AG04449 (cell line): Measurements from ENCODE around the gene SDK2.

Experiments used
- CTCF ChIA-PET: fragments of 350-600 bp; formaldehyde crosslinking; extraction: SDS; loops from one replicate; lab custom pipeline; 2021; ENCODE audit warnings: antibody characterized with exemption; lab: Yijun Ruan, JAX
- POLR2A ChIA-PET: fragments of 400-600, 350-600 bp; formaldehyde crosslinking; extraction: SDS; loops from one replicate; lab custom pipeline; 2020; ENCODE audit warnings: antibody characterized with exemption, inconsistent platforms; lab: Yijun Ruan, JAX
- DNase-seq: peaks from one replicate; pipeline ENCODE4 v3.0.0-alpha.2; 2010; ENCODE audit warnings: low read depth, low spot score
- H3K4me3 ChIP-seq: 2 replicates; pipeline ENCODE4 v1.5.1; 2011; ENCODE audit warnings: low read depth, mild to moderate bottlenecking, control low read depth, low read length
- TF ChIP-seq, protein P1 (sequence below): IDR thresholded peaks from one replicate; pipeline ENCODE4 v1.5.1; 2011; ENCODE audit warnings: mild to moderate bottlenecking, moderate library complexity, low read length, control low read depth, inconsistent platforms; ENCODE audit not compliant: insufficient read depth; ENCODE audit errors: missing control alignments

SDK2 gene

DNA sequence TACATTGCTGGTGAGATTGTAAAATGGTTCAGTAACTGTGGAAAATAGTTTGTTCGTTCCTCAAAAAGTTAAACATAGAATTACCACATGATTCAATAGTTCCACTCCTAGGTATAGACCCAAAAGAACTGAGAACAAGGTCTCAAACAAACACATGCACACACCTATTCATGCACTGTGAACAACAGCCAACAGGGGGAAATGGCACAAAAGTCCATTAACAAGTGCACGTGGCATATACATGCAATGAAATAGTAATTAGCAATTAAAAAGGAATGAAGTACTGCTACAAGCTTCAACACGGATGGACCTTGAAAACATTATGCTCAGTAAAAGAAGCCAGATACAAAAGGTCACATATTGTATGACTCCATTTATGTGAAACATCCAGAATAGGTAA, 23.8 kb downstream of the SDK2 start:
- no peak overlapping the region for H3K4me3 ChIP-seq
- TF ChIP-seq, protein P1, sequence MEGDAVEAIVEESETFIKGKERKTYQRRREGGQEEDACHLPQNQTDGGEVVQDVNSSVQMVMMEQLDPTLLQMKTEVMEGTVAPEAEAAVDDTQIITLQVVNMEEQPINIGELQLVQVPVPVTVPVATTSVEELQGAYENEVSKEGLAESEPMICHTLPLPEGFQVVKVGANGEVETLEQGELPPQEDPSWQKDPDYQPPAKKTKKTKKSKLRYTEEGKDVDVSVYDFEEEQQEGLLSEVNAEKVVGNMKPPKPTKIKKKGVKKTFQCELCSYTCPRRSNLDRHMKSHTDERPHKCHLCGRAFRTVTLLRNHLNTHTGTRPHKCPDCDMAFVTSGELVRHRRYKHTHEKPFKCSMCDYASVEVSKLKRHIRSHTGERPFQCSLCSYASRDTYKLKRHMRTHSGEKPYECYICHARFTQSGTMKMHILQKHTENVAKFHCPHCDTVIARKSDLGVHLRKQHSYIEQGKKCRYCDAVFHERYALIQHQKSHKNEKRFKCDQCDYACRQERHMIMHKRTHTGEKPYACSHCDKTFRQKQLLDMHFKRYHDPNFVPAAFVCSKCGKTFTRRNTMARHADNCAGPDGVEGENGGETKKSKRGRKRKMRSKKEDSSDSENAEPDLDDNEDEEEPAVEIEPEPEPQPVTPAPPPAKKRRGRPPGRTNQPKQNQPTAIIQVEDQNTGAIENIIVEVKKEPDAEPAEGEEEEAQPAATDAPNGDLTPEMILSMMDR: no peak
- CTCF ChIA-PET: no interaction called here
- no peak for DNase-seq
- POLR2A ChIA-PET: no interaction called here

DNA sequence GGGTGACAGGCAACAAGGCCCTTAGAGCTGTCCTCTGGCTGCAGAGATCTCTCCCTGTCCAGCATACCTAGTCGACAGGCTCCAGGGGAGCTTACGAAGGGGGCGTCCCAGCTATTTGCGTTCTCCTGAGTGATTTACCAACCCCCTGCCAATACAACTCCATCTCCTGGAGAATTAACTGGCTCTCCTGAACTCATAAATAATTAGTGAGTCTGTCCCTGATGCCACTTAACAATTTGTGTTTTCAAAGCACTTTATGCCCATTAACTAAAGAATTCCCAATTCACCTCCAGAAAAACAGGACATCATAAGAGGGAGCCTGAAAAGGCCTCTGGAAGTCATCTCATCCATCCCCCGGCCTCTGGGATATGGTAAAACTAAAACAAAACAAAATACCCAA, 26.7 kb downstream of the SDK2 start:
- no peak overlapping the region for H3K4me3 ChIP-seq
- DNase-seq: no peak
- ChIA-PET POLR2A (no interaction called here), CTCF (no interaction called here)
- TF ChIP-seq, protein P1: no peak

DNA sequence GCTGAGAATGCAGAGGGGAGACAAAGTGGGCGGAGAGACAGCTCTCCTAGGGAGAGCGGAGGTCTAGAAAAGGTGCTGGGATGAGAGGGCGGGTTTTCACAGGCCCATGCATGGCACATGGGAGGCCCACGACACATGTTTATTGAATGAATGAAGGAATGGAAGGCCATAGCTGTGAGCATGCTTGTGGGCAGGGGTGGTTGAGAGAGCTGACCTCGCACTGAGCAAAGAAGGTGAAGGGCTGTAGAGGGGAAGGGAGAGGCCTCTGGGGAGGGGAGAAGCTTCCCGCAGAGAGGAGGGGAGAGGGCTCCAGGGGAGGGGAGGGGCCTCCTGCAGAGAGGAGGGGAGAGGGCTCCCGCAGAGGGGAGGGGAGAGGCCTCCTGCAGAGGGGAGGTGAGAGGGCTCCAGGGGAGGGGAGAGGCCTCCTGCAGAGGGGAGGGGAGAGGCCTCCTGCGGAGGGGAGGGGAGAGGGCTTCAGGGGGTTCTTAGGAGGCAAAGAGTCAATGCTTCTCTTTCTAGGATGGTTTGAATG, 27.3 kb downstream of the SDK2 start:
- H3K4me3 ChIP-seq: no peak overlapping the region
- POLR2A ChIA-PET: no interaction called here
- CTCF ChIA-PET: no interaction called here
- TF ChIP-seq, protein P1: no peak
- DNase-seq: no peak

GRCh38 chr17:73616120-73616872, 27.9 kb downstream of the SDK2 start:
- H3K4me3 ChIP-seq: no peak overlapping the region
- TF ChIP-seq, protein P1: no peak
- POLR2A ChIA-PET: interaction anchor here (0.6 kb wide), 1 partner anchor 1122 kb away, joined by 3 read pairs; no protein-coding TSS in a partner anchor
- DNase-seq: no peak
- CTCF ChIA-PET: no interaction called here

GRCh38 chr17:73614256-73614655, 30.0 kb downstream of the SDK2 start:
- H3K4me3 ChIP-seq: no peak overlapping the region
- ChIA-PET POLR2A (no interaction called here), CTCF (no interaction called here)
- no peak for DNase-seq
- TF ChIP-seq, protein P1: no peak

GRCh38 chr17:73613271-73614233, 30.7 kb downstream of the SDK2 start:
- ChIA-PET POLR2A (no interaction called here), CTCF (no interaction called here)
- no peak overlapping the region for H3K4me3 ChIP-seq
- TF ChIP-seq, protein P1: no peak
- DNase-seq: no peak
